Measurements from ENCODE around the gene CMYA5.
"Not testable (repeated sequence)": the region's sequence is repeated elsewhere in the genome, so short reads cannot be mapped to it uniquely, and the experiment has no call there.

The CMYA5 gene

GRCh38 chr5:79703381-79703645 is 13.7 kb downstream of the CMYA5 start:
- no peak for DNase-seq

- DNase-seq = no peak
These were observed 14.9 kb downstream of the CMYA5 start for GRCh38 chr5:79704553-79704952.

DNA sequence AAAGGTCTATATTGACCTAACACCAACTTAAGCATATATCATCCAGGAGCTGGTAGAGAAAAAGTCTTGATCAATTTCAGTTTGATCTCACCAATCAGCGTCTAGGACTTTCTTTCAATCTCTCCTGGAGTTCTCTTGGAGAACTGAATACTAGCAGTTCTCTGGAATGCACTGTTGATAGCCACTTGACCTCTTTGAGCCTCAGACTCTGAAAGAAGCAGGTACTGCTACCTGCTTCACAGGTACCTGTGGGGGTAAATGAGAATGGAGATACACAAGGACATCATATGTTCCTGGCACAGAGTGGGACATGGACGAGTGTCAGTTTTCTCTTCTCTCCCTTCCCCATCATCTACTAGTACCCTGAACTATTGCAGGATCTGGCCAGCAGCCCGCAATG is 16.0 kb downstream of the CMYA5 start:
- no peak for DNase-seq

GRCh38 chr5:79706317-79706716 is 16.7 kb downstream of the CMYA5 start:
- not testable (repeated sequence) for DNase-seq

- DNase-seq = no peak
These were observed 17.9 kb downstream of the CMYA5 start for GRCh38 chr5:79707535-79707934.

GRCh38 chr5:79712741-79713140 is 23.1 kb downstream of the CMYA5 start:
- no peak for DNase-seq

DNA sequence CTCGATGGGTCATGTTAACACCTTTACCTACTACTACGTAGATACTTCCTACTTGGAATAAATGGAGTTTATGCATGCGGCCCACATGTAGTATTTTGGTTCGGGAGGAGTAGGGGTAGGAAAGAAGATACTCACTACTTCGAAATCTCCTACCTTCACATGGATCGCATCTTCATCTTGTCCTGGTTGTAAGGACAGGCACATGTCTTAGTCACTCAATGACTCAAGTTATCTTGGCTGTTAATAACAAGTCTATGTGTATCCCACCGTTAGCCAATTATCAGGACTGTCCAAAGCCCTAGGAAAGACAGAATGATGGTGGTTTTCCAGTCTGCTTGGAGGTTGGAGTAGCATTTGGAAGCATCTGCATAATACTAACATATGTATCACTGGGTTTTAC is 24.1 kb downstream of the CMYA5 start:
- DNase-seq = no peak

DNA sequence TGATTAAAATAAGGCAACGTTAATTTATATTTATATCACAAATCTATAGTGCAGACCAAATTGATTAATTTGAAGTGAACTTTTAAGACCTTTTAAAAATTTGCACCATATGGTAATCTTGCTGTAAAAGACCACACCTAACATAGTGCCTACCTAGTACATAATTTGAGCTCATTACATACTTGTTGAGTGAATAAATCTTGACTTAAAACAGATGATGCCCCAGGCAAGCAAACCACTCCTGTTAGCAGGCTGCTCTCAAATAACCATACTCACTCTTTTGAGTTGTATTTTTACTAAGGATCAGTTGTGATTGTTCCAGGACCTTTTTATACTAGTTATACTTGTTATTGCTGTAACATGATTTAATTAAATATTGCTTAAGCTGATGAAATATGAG is 27.2 kb downstream of the CMYA5 start:
- DNase-seq = no peak

GRCh38 chr5:79720096-79720495 is 30.5 kb downstream of the CMYA5 start:
- peak in 1 of 2 experiments; percentile 22 for DNase-seq

DNA sequence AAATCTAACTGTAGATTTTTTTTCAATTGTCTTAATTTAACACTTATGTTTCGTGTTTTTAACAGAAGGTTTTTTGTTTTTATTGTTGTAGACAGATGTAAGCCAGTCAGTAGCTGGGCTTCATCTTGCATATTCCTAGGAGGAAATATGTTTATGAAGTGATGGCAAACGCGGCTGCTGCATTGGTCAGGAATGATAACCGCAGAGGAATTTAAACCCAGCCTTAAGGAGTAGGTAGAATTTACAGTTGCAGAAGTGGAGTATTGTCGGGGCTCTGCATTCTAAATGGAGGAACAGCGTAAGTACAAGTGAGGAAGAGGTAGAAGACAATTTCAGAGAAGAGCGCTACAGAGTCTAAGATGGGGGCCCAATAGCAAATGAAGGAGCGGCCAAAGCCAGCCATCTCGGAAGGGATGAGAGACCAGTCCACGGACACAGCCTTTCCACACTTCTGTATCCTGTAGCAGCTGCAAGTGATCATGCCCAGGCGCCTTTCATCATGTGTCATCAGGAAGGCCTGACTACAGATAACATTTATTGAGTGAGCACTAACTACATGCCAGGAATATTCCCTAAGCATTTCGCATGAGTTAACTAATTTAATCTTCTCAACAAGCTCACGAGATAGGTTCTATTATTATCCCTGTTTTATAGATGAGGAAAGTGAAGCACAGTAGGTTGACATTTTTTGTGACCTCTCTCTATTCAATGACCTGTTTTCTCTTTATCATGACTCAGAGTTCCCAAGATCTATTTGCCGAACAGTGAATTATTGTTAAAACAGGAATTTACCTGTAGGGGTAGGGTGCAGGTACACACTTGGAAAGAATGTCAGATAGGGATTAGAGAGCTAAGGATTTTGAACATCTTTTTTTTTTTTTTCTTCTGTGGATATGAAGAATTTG is 38.1 kb downstream of the CMYA5 start:
- no peak for DNase-seq

DNA sequence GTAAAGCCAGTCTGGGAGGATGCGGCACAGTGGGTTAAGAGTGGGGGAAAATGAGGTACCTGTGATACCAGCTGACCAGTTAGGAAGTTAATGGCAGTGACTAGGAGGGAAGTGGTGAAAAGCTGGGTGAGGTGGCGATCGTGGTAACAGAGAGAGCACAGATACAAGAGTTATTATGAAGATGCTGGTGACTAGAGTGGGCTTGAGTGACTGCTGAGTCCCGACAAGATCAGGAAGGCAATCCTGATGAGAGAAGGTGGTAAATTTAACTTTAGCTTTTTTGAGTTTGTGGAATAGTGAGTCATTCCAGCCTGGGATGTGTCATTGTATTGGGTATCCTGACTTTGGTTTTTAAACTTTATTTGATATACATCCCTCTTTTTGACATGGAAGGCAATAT is 38.8 kb downstream of the CMYA5 start:
- DNase-seq = no peak

DNA sequence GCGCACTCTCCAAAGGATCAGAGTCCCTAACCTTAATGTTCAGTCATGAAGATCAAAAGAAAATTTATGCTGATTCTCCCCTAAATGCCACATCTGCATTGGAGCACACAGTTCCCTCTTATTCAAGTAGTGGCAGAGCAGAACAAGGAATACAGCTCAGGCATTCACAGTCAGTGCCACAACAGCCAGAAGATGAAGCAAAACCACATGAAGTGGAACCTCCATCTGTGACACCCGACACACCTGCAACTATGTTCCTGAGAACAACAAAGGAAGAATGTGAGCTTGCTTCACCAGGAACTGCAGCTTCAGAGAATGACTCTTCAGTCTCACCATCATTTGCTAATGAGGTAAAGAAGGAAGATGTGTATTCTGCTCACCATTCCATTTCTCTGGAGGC is 40.0 kb downstream of the CMYA5 start:
- DNase-seq = no peak

DNA sequence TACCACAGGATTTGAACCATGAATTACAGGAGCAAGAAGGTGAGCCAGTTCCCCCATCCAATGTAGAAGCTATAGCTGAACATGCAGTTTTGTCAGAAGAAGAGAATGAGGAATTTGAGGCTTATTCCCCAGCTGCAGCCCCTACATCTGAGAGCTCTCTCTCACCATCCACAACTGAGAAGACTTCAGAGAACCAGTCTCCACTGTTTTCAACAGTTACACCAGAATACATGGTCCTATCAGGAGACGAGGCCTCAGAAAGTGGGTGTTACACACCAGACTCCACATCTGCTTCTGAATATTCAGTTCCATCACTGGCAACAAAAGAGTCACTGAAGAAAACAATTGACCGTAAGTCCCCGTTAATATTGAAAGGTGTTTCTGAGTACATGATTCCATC is 40.9 kb downstream of the CMYA5 start:
- DNase-seq = no peak

- DNase-seq = no peak
These were observed 42.1 kb downstream of the CMYA5 start for GRCh38 chr5:79731775-79732174.

- peak; percentile 63 to 68 for DNase-seq
These were observed 47.2 kb downstream of the CMYA5 start for GRCh38 chr5:79736528-79737514.

DNA sequence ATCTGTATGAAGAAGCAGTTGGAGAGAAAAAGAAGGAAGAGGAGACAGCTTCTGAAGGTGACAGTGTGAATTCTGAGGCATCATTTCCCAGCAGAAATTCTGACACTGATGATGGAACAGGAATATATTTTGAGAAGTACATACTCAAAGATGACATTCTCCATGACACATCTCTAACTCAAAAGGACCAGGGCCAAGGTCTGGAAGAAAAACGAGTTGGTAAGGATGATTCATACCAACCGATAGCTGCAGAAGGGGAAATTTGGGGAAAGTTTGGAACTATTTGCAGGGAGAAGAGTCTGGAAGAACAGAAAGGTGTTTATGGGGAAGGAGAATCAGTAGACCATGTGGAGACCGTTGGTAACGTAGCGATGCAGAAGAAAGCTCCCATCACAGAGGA is 48.7 kb downstream of the CMYA5 start:
- DNase-seq = no peak

DNA sequence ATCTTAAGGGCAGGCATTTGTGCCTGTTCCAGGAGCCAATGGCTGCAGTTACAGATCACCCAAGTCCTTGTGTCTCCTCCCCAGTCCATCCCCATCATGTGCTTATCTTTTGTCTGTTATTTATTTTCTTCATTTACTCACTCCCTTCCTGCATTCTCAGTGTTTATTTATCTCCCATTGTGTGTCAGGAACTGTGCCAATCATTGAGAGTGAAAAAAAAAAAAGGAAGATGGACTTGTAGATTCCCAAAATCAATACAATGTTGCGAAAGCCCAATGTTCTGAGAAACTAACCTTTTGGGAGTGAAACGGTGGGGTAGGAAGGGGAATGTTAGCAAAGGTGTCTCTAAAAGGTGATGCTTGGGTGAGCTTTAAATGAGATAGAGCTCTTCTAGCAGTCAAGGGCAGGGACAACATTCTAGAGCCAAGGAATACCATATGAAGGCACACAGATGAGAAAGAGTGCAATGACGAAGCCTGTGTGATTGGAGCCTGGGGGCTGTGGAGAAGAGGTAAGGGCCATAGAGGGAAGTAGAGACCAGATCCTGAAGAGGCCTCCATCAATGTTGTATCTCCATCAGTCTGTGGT is 53.0 kb downstream of the CMYA5 start:
- DNase-seq = no peak

- no peak for DNase-seq
These were observed 54.4 kb downstream of the CMYA5 start for GRCh38 chr5:79743846-79744605.

- no peak for DNase-seq
These were observed 55.6 kb downstream of the CMYA5 start for GRCh38 chr5:79745255-79745654.

GRCh38 chr5:79746642-79747569 is 57.3 kb downstream of the CMYA5 start:
- no peak for DNase-seq

Measured in Kasumi-1 (cell line).